ENCODE measurements around the gene OR6Y1. TPM values are rescaled to one million over a fixed set of nuclear protein-coding genes. Genes with fewer than 3 reads are reported as not detected.

OR6Y1 gene
- total RNA-seq, 1 donor from 2014 or later = not detected

DNA sequence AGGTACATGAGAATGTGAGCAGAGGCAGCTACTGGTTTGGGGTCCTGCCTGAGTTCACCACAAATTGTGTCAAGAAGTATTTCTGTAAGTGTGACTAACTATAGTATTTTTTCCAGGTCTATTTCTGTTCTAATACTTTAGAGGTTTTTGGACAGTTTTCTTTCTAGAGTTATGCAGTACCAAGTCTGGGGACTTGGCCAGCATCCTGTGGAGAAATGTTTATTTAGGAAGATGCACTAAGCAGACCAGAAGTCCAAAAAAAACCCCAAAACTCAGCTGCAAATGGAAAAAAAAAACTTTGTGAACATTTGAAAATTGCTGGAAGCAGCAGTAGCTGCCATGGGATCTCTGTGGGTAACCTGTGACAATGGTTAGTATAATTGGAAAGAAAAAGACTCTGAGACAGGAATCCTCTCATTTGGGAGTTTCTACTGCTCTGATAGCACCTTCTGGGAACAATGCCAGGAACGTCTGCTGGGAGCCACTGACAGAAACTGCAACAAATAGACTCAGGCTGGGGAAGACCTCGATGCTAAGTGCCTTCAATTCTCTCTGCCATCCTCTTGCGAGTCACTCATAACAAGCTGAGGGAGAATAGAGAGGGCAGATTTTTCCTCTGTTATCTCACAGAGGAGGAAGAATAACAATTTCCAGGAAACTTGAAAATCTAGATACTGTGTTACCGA is 44.6 kb downstream of the OR6Y1 start:
- no peaks in the 10 kb centered on the region for H3K36me3 ChIP-seq (ENCODE audit: control insufficient read depth in 3 of 3, insufficient read depth in 3 of 3, low read length in 3 of 3)
- H3K27me3 ChIP-seq (ENCODE audit: control insufficient read depth in 3 of 3, insufficient read depth in 3 of 3, low read length in 3 of 3) = no peaks in the 10 kb centered on the region
- H3K27ac ChIP-seq (ENCODE audit: low read depth, low read length) = no peak overlapping the region
- H3K4me3 ChIP-seq (ENCODE audit: low read length in 3 of 3) = no peak overlapping the region
- no peaks in the 10 kb centered on the region for H3K4me1 ChIP-seq (ENCODE audit: control insufficient read depth in 3 of 3, insufficient read depth in 3 of 3, low read length in 3 of 3)
- H3K9ac ChIP-seq (ENCODE audit: low read depth in 1 of 3, low read length in 3 of 3) = no peak overlapping the region
- peaks cover 0 to 5% (median 0%) of the 10 kb centered on the region in 3 donors for H3K9me3 ChIP-seq (ENCODE audit: control insufficient read depth in 3 of 3, low read length in 3 of 3)

DNA sequence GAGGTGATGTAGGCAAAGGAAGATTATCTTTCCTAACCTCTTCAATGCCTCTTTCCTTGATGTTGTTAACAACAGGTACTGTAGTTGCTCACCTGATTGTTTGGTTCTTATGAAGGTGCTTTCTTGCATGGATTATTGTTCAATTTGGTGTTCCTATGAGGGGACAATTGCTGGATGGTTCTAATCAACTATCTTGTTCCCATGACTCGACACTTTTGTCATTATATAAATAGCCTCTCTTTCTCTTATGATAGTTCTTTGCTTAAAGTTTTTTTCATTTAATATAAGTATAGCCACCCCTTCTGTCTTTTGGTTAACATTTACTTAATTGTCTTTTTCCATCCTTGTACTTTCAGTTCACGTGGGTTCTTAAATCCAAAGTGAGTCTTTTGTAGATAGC is 46.7 kb downstream of the OR6Y1 start:
- Histone ChIP-seq H3K9ac (ENCODE audit: low read depth in 1 of 3, low read length in 3 of 3) (no peak overlapping the region), H3K9me3 (ENCODE audit: control insufficient read depth in 3 of 3, low read length in 3 of 3) (peaks cover 0 to 5% (median 0%) of the 10 kb centered on the region in 3 donors), H3K27ac (ENCODE audit: low read depth, low read length) (no peak overlapping the region), H3K4me1 (ENCODE audit: control insufficient read depth in 3 of 3, insufficient read depth in 3 of 3, low read length in 3 of 3) (no peaks in the 10 kb centered on the region), H3K36me3 (ENCODE audit: control insufficient read depth in 3 of 3, insufficient read depth in 3 of 3, low read length in 3 of 3) (no peaks in the 10 kb centered on the region), H3K4me3 (ENCODE audit: low read length in 3 of 3) (no peak overlapping the region), H3K27me3 (ENCODE audit: control insufficient read depth in 3 of 3, insufficient read depth in 3 of 3, low read length in 3 of 3) (no peaks in the 10 kb centered on the region)

- no peak overlapping the region for H3K27ac ChIP-seq (ENCODE audit: low read depth, low read length)
- no peak overlapping the region for H3K9ac ChIP-seq (ENCODE audit: low read depth in 1 of 3, low read length in 3 of 3)
- no peaks in the 10 kb centered on the region for H3K27me3 ChIP-seq (ENCODE audit: control insufficient read depth in 3 of 3, insufficient read depth in 3 of 3, low read length in 3 of 3)
- H3K4me1 ChIP-seq (ENCODE audit: control insufficient read depth in 3 of 3, insufficient read depth in 3 of 3, low read length in 3 of 3) = no peaks in the 10 kb centered on the region
- peaks cover 0 to 5% (median 0%) of the 10 kb centered on the region in 3 donors for H3K9me3 ChIP-seq (ENCODE audit: control insufficient read depth in 3 of 3, low read length in 3 of 3)
- no peaks in the 10 kb centered on the region for H3K36me3 ChIP-seq (ENCODE audit: control insufficient read depth in 3 of 3, insufficient read depth in 3 of 3, low read length in 3 of 3)
- no peak overlapping the region for H3K4me3 ChIP-seq (ENCODE audit: low read length in 3 of 3)
These were observed 47.7 kb downstream of the OR6Y1 start for GRCh38 chr1:158506369-158506987.

DNA sequence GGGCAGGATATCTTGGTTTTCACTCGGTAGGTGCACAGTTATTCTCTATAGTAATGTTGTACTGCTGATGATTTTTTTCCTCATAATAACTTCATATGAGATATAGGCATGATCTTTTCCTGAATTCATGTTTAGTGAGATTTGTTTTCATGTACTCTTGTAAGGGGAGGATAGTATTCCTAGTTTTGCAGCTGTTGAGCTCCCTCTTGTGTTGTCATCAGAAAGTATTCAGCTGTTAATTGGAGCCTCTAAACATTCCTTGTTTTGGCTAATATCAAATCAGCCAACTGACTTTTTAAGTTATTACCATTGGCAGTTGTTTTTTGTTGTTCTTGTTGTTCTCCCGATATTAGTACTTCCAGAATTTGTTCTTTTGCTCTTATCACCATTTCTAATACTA is 57.8 kb downstream of the OR6Y1 start:
- Histone ChIP-seq H3K36me3 (ENCODE audit: control insufficient read depth in 3 of 3, insufficient read depth in 3 of 3, low read length in 3 of 3) (no peaks in the 10 kb centered on the region), H3K27ac (ENCODE audit: low read depth, low read length) (no peak overlapping the region), H3K4me3 (ENCODE audit: low read length in 3 of 3) (no peak overlapping the region), H3K9ac (ENCODE audit: low read depth in 1 of 3, low read length in 3 of 3) (no peak overlapping the region), H3K4me1 (ENCODE audit: control insufficient read depth in 3 of 3, insufficient read depth in 3 of 3, low read length in 3 of 3) (no peaks in the 10 kb centered on the region), H3K9me3 (ENCODE audit: control insufficient read depth in 3 of 3, low read length in 3 of 3) (no peaks in the 10 kb centered on the region), H3K27me3 (ENCODE audit: control insufficient read depth in 3 of 3, insufficient read depth in 3 of 3, low read length in 3 of 3) (no peaks in the 10 kb centered on the region)

DNA sequence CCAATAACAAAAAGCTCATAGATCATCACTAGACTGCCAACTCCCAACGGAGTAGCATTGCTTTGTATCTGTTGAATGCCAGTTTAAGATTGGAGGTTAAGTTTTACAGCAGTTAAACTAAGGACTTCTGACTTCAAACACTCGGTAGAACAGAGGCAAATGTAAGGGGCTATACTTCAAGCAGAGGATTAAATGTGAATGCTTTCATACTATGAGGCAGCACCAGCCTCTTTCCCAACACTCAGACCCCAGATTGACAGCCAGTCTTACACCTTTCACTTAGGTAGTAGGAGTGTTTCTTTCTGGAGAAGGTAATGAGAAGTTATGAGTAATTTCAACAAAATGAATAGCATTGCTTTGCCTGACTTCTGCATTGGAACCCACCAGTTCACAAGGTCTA is 59.4 kb downstream of the OR6Y1 start:
- no peak overlapping the region for H3K27ac ChIP-seq (ENCODE audit: low read depth, low read length)
- no peaks in the 10 kb centered on the region for H3K4me1 ChIP-seq (ENCODE audit: control insufficient read depth in 3 of 3, insufficient read depth in 3 of 3, low read length in 3 of 3)
- H3K36me3 ChIP-seq (ENCODE audit: control insufficient read depth in 3 of 3, insufficient read depth in 3 of 3, low read length in 3 of 3) = no peaks in the 10 kb centered on the region

More for the DNA sequence above, 59.4 kb downstream of the OR6Y1 start:
- H3K4me3 ChIP-seq (ENCODE audit: low read length in 3 of 3) = no peak overlapping the region
- H3K9me3 ChIP-seq (ENCODE audit: control insufficient read depth in 3 of 3, low read length in 3 of 3) = no peaks in the 10 kb centered on the region
- H3K9ac ChIP-seq (ENCODE audit: low read depth in 1 of 3, low read length in 3 of 3) = no peak overlapping the region
- no peaks in the 10 kb centered on the region for H3K27me3 ChIP-seq (ENCODE audit: control insufficient read depth in 3 of 3, insufficient read depth in 3 of 3, low read length in 3 of 3)

Other genes starting within 250 kb of the OR6Y1 start
- not detected for gene CD1B, start 222.9 kb downstream of the OR6Y1 start, total RNA-seq
- gene CD1E, start 200.5 kb downstream of the OR6Y1 start, total RNA-seq = 0.52 TPM
- not detected for gene OR10T2, start 154.9 kb downstream of the OR6Y1 start, total RNA-seq
- gene OR10K2, start 128.2 kb downstream of the OR6Y1 start, total RNA-seq = not detected
- gene OR10K1, start 92.6 kb downstream of the OR6Y1 start, total RNA-seq = not detected
- gene OR10R2, start 82.2 kb downstream of the OR6Y1 start, total RNA-seq = not detected
- gene OR6P1, start 16.2 kb upstream of the OR6Y1 start, total RNA-seq = not detected
- gene OR10X1, start 25.5 kb upstream of the OR6Y1 start, total RNA-seq = not detected
- not detected for gene OR10Z1, start 50.9 kb upstream of the OR6Y1 start, total RNA-seq
- 4.7 TPM for gene SPTA1, start 132.3 kb upstream of the OR6Y1 start, total RNA-seq
- gene OR6K2, start 146.2 kb upstream of the OR6Y1 start, total RNA-seq = not detected
- not detected for gene OR6K3, start 166.3 kb upstream of the OR6Y1 start, total RNA-seq
- gene OR6K6, start 200.3 kb upstream of the OR6Y1 start, total RNA-seq = not detected
- not detected for gene OR6N1, start 217.8 kb upstream of the OR6Y1 start, total RNA-seq
- gene OR6N2, start 226.8 kb upstream of the OR6Y1 start, total RNA-seq = not detected